HG02623 (cell line): Measurements from ENCODE around the gene CCDC34.
"Not testable (repeated sequence)": the region's sequence is repeated elsewhere in the genome, so short reads cannot be mapped to it uniquely, and the experiment has no call there.

Experiments used
- ATAC-seq: cut with Tn5 transposase; IDR thresholded peaks from one replicate; pipeline ENCODE4 v1.9.1; 2021; ENCODE audit warnings: moderate library complexity; ENCODE audit not compliant: unreplicated experiment

Gene CCDC34

DNA sequence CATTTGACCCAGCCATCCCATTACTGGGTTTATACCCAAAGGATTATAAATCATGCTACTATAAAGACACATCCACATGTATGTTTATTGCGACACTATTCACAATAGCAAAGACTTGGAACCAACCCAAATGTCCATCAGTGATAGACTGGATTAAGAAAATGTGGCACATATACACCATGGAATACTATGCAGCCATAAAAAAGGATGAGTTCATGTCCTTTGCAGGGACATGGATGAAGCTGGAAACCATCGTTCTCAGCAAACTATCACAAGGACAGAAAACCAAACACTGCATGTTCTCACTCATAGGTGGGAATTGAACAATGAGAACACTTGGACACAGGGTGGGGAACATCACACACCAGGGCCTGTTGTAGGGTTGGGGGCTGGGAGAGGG is 36.0 kb downstream of the CCDC34 start:
- not testable (repeated sequence) for ATAC-seq

DNA sequence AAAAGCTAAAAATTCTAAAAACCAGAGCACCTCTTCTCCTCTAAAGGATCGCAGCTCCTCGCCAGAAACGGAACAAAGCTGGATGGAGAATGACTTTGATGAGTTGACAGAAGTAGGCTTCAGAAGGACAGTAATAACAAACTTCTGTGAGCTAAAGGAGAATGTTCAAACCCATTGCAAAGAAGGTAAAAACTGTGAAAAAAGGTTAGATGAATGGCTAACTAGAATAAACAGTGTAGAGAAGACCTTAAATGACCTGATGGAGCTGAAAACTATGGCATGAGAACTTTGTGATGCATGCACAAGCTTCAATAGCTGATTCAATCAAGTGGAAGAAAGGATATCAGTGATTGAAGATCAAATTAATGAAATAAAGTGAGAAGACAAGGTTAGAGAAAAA is 40.8 kb downstream of the CCDC34 start:
- ATAC-seq, result not testable (repeated sequence)

DNA sequence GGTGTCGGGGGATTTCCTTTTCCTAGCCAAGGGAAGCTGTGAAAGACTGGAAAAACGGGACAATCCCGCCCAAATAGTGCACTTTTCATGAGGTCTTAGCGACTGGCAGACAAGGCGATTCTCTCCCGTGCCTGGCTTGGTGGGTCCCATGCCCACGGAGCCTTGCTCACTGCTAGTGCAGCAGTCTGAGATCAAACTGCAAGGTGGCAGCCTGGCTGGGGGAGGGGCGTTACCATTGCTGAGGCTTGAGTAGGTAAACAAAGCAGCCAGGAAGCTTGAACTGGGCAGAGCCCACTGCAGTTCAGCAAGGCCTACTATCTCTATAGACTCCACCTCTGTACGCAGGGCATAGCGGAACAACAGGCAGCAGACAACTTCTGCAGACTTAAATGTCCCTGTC is 41.7 kb downstream of the CCDC34 start:
- ATAC-seq, result not testable (repeated sequence)

DNA sequence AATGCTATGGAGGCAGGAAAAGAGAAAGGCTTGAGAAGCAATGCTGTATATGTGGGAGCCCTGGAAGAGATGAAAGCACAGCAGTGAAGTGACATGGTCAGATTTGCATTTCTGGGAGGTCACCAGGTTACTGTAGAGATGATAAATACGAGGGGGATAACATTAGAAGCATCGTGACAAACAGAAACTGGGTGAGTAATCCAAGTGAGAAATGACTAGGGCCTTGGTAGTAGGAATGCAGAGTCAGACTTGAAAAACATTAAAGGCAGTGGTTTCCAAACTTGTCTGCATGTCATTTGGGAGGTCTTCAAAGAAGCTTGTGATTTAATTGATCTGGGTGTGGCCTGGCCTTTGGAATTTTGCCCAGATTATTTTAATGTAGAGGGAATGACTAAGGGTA is 43.9 kb downstream of the CCDC34 start:
- peak; percentile 99 for ATAC-seq

DNA sequence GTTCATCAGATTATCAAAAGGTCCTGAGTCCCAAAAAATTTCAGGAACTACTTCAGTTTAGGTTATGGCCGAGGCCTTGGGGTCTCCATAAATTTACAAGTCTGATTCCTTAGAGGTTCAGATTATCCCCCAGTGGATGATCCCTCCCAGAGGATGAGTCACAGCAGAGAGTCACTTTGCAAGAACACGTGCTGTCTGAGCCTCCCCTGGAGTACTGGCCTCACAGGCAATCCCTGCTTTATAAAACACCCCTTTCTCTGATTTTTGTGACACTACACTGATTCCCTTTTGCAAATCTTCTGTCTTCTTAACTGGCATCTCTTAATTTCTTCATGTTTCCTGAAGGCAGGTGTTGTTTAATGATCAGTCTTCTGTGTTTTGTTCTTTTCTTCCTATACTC is 45.3 kb downstream of the CCDC34 start:
- no peak for ATAC-seq

DNA sequence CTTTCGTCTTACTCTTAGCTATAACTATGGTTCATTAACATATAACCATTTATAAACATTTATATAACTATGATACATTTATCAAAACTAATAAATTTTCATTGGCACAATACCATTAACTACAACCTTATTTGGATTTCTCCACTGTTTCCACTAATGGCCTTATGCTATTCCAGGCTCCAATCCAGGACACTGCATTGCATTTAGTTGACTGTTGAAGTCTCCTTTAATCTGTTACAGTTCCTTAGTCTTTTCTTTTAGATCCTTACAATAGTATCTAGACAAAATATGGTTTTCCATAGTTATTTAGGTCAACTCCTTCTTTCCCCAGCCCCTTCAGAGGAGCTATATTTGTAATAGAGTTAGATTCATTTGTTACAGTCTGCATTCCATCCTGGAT is 47.2 kb downstream of the CCDC34 start:
- no peak for ATAC-seq

DNA sequence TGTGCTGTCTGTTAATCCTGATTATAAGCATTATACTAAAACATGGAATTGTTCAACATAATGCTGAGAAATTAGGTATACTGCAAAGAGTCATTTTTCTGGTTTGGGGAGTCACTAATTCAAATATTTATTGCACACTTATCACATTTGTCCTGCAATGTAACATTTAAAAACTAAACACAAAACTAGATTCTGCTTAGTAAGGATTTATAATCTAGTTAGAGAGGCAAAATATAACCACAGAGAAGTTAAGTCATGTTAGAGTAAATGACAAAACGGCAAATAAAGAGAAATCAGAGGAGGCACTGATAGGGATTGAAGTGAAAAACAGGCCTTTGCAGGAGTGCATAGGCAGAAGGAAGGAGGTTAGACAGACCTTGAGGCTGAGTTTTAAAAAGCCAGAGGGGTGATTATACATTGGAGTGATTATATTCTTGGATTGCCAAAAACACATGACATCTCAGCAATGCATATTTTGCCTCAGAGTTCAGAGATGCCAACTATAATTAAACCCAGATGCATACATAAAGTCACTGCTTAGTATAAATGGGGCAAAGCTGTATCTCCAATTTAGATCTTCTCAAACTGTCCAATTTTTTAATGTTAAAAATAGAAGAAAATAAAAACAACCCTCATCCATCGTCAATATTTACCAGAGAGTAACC is 49.7 kb downstream of the CCDC34 start:
- ATAC-seq, result no peak

DNA sequence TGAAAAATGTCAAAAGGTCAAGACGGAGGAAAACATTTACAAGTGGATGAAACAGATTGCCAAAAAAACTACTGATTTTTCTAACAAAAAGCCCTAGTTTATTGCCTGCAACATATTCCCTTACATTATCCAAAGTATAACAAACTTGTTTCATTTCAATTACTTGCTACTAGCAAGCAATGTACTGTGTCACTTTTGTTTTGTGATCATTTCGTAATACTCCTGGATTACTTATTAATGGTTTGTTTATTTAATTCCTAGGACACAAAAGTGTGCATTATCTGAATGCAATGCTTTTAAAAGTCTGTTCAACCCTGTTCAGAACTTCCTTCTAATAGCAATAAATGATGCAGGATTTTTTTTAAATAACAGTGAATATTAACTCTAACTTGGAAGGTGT is 50.9 kb downstream of the CCDC34 start:
- ATAC-seq, result no peak

DNA sequence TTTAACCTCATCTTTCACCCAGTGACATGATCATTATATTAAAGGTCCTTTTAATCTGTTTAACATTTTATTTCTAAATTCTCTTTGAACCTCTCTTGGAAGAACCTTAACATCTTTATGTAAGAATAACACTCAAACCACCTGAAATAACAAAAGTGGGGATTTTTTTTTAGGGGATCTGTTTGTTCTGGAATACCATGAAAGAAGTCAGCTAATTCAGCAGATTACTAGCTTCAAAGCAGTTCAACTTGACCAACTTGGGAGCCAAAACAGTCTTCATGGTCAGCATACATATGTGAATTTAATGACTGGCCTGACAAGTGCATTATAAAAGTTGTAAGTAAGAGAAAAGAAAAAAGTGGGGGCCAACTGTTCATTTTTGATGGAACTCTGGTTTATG is 52.3 kb downstream of the CCDC34 start:
- no peak for ATAC-seq

DNA sequence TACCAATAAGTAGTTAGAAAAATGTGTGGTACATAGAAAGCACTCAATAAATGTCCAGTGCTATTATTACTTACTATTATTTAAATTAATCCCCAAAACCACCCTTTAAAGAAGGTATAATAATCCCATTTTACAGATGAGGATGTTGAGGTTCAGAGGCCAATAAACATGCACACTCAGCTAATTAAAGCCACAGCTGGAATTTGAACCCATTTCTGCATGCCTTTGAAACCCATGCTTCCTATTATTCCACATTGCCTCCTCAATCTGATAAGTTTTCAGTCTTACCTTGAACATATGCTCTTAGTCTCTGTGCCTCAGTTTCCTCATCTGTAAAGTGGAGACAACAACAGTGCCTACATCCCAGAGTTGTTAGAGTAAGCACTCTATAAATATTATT is 52.8 kb downstream of the CCDC34 start:
- no peak for ATAC-seq

DNA sequence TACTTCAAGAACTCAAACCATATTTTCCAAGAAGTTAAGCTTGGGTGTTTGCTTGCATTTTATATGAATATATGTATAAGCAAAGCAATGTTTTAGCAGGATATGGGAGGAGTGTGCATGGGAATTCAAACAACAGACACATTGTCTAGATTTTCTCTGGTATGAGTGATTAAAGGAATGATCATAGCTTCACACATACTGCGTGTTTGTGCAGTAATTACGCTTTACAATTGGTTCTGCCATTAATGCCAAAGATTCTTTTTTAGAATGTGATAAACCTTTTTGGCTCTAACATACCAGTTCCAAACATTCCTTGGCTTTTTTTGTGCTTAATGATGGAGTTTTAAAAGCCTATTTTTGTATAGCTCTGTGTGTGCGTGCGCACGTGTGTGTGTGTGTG is 54.0 kb downstream of the CCDC34 start:
- no peak for ATAC-seq

DNA sequence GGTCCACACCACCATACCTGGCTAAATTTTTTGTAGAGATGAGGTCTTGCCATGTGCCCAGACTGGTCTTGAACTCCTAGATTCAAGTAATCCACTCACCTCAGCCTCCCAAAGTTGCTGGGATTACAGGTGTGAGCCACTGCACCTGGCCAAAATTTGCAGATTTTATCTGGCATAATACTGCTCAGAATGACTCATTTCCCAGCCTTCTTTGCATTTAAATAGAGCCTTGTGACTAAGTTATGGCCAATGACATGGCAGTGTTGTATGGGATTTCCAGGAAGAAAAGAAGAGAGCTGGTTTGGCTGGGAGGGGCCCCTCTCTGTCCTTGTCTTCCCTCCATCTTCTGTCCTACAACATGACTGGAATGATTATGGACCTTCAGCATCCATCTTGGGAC is 55.8 kb downstream of the CCDC34 start:
- ATAC-seq, result no peak

DNA sequence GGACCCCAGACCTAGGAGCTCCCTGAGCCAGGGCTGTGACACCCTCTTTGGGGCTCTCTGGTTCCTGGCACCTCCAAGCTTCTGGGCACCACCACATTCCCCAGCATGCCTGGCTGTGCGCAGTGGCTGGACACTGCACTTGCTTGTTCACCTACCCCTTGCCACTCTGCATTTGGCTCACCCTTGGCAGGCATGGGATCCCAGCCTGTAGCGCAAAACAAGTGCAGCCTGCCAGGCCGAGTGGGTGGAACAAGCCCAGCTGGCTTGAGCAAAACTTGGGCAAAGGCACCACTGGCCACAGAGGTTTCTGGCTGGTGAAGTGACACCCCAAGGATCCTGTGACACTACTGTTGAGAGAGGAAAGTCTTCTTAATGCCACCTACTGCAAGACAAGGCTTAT is 57.3 kb downstream of the CCDC34 start:
- ATAC-seq, result no peak

DNA sequence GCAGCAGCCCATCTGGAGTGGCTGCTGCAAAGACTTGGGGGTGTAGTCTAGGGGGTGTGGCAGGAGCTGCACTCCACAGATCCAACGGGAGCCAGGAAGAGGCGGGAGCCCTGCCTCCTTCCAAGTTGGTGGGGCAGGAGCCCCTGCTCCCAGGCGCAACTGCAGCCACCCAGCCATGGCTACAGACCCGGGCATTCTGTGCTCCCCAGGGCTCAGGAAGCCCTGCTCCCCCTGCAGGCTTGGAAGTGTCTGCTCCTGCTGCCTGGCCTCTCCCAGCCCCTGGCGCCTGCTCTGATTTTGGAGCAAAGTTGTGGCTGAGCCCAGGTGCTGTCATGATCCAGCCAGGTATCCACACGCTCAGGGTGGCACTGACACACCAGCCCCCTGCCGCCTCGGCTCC is 58.5 kb downstream of the CCDC34 start:
- ATAC-seq, result no peak

DNA sequence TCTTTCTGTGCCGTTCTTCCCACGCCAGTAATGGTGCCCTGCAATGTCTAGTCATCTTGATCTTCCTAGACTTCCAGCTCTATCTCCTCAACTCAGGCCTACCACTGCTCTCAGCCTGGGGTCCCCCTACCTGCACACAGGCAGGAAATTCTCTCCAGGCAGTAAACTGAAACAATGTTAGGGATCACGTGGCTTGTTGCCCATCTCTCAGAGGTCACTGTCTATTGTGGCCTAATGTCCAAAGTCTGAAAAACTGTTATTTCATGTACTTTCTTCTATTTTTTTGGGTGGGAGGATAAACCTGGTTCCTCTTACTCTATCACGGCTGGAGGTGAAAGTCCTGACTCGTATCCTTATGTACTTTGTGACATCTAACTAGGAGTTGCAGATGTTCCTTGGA is 59.1 kb downstream of the CCDC34 start:
- ATAC-seq, result no peak

DNA sequence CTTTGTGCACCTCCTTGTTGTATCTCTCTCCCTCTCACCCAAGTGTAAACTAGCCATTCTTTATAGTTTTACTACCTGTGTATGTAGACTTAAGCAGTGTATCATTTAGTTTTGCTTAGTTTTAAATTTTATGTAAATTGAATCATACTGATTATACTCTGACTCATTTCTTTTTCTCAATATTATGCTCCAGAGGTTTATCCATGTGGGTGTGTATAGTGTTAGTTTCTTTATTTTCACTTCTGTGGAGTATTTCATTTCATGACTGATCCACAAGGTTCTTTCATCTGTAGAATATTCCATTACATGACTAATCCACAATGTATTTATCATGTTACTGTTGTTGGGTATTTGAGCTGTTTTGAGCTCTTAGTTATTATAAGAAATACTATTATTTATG is 62.0 kb downstream of the CCDC34 start:
- no peak for ATAC-seq

DNA sequence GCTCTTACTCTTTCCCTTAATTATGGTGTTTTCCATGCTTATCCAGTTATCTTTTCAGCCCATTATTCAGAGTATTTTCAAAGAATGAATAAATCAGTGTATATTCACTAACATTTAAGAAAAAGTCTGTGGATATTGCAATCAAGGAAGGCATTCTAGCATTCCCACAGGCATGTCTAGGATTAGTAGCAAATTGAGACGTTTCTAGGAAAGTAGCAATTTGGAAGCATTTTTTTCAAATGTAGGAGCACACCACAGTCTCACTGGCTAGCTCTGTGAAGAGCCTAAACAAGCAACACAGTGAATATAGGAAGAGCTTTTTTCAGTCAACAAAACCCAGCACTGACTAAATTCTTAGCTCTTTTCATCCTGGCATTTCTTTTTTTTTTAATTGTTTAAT is 65.4 kb downstream of the CCDC34 start:
- ATAC-seq, result no peak

DNA sequence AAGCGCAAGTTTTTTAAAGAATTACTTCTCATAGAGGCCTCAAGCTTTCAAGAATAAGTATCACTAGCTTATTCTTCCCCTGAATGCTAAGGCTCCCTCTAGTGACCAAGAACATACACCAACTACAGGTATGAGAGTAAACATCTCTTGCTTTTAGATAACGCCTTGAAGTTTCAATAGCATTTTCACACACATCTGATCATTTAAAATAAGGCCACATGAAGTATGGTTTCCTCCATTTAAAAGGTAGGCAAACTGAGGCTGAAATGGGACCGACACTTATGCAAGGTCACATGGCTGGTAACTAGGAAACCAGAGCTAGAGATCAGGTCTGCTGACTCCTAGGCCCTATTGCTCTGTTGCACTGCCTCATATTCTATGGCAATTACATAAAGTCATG is 66.5 kb downstream of the CCDC34 start:
- peak; percentile 84 for ATAC-seq

DNA sequence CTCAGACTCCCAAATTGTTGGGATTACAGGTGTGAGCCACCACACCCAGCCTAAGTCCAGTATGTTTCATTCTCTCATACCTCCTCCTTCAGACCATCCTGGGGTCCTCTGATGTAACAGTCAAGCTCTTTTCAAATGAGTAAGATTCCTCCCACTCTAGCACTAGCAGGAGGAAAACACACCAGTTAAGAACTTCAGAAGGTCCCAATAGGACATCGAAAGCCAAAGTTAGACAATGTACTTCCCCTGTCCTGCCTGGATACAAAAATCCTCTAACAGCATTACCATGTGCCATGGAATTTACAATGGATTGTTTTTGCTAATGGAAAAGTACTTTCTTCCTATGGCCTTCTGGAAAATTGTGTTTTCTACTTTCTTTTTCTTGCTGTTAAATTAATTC is 67.1 kb downstream of the CCDC34 start:
- no peak for ATAC-seq

DNA sequence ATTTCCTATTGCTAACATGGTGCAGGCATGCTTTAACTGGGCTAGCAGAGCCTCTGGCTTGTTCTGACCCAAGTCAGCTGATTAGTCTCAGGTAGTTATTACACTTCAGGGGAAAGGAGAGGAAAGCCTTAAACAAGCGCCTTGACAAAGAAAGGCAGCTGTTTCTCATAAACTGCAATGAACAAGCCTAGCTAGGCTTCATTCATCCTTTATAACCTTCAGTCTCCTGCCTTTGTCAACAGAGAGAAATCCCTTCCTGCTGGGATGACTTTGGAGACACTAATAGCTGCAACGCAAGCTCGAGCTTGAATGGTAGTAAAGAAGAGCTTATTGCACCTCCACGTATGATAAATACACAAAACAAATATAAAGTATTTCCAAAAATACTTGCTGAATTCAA is 68.4 kb downstream of the CCDC34 start:
- no peak for ATAC-seq

DNA sequence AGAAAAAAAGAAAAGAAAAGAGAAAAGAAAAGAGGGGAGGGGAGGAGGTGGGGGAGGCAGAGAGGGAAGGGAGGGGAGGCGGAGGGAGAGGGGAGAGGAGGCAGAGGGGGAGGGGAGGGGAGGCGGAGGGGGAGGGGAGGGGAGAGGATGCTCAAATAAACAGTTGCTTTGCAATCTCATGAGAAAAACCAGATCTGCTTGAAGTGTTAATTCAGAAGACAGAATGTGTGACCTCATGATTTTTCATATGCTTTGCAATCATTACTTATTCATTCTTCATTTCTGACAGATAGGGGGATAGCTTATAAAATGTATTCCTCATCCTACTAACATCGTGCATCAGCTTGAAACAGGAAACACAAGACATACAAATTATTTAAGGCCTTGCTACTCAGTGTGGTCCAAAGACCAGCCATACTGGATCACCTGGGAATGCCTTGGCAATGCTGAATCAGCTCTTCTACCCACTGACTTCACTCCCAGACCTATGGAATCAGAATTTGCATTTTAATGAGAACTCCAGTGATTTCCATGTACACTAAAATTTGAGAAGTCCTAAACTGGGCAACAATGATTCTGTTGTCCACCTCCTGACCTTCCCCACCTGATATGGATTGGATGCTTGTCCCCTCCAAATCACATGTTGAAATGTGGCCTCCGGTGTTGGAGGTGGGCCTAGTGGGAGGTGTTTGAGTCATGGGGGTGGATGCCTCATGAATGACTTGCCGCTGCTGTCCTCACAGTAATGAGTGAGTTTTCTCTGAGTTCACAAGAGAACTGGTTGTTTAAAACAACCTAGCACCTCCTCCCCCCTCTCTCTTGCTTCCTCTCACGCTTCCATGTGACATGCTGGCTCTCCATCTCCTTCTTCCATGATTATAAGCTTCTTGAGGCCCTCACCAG is 69.2 kb downstream of the CCDC34 start:
- no peak for ATAC-seq

DNA sequence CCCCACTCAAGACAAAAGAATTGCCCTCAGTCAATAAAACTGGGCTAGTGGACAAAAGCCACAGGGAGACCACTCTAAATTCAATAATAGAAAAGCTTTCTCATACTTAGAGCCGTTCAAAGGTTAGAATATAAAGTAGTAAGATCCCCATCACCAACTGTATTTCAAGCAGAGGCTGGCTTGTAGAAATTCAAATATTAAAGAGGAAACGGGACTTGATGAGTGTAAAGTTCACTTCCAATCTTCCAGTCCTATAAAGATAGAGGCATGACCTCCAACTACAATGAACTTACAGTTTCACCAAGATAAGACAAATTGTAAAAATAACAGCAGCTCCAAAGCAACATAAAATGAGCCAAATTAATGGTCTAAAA is 70.4 kb downstream of the CCDC34 start:
- ATAC-seq, result no peak
